ENCODE results near the gene MOV10L1. TPM values are rescaled to one million over a fixed set of nuclear protein-coding genes. Genes with fewer than 3 reads are reported as not detected.
"Not testable (repeated sequence)": the region's sequence is repeated elsewhere in the genome, so short reads cannot be mapped to it uniquely, and the experiment has no call there.

MOV10L1 gene
- total RNA-seq, 4 donors from 2014 or later = 0.68 to 0.80 TPM; not detected in 2

DNA sequence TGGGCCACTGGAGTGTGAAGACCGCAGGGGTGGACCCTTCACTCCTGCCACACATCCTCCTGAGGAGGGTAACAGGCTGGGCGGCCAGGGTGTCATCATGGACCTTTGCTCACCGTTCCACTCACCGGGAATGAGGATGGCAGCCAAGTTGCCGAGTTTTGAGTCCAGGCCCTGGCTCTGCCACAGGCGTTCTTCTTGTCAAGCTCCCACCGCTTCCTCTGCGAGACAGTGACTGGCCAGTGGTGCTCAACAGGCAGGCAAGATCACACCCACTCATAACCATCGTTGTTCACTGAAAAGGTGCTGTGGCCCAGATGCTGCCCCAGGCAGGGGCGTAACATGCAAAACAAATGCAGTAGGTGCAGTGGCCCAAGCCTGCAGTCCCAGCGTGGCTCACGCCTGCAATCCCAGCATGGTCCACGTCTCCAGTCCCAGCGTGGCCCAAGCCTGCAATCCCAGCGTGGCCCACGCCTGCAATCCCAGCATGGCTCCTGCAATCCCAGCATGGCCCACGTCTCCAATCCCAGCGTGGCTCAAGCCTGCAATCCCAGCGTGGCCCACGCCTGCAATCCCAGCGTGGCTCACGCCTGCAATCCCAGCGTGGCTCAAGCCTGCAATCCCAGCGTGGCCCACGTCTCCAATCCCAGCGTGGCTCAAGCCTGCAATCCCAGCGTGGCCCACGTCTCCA, 75.8 kb downstream of the MOV10L1 start:
- Histone ChIP-seq H3K27me3 (peaks cover 23% of the 10 kb centered on the region), H3K27ac (no peak overlapping the region), H3K36me3 (no peaks in the 10 kb centered on the region), H3K4me3 (no peak overlapping the region), H3K4me1 (peaks cover 8% of the 10 kb centered on the region), H3K9me3 (no peaks in the 10 kb centered on the region)
- WGBS = 91% methylated on average over 28 of the region's 28 CpGs
- TF ChIP-seq POLR2AphosphoS5 (IDR thresholded peaks at IDR 0.05) = no peak
- TF ChIP-seq EP300 (IDR thresholded peaks at IDR 0.05) = no peak
- peak in 1 of 2 donors; percentile 57 for DNase-seq (ENCODE audit: low spot score in 2 of 2)

GRCh38 chr22:50167689-50168489, 78.1 kb downstream of the MOV10L1 start:
- Histone ChIP-seq H3K27me3 (peaks cover 30% of the 10 kb centered on the region), H3K9me3 (no peaks in the 10 kb centered on the region), H3K4me1 (peaks cover 18% of the 10 kb centered on the region), H3K4me3 (no peak overlapping the region), H3K27ac (no peak overlapping the region), H3K36me3 (no peaks in the 10 kb centered on the region)
- WGBS = 58% methylated on average over 11 of the region's 11 CpGs
- DNase-seq (ENCODE audit: low spot score in 2 of 2) = no peak
- no peak for TF ChIP-seq POLR2A (IDR thresholded peaks at IDR 0.05)
- TF ChIP-seq, protein P1, sequence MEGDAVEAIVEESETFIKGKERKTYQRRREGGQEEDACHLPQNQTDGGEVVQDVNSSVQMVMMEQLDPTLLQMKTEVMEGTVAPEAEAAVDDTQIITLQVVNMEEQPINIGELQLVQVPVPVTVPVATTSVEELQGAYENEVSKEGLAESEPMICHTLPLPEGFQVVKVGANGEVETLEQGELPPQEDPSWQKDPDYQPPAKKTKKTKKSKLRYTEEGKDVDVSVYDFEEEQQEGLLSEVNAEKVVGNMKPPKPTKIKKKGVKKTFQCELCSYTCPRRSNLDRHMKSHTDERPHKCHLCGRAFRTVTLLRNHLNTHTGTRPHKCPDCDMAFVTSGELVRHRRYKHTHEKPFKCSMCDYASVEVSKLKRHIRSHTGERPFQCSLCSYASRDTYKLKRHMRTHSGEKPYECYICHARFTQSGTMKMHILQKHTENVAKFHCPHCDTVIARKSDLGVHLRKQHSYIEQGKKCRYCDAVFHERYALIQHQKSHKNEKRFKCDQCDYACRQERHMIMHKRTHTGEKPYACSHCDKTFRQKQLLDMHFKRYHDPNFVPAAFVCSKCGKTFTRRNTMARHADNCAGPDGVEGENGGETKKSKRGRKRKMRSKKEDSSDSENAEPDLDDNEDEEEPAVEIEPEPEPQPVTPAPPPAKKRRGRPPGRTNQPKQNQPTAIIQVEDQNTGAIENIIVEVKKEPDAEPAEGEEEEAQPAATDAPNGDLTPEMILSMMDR (IDR thresholded peaks at IDR 0.05) = no peak
- TF ChIP-seq POLR2AphosphoS5 (IDR thresholded peaks at IDR 0.05) = no peak
- no peak for TF ChIP-seq EP300 (IDR thresholded peaks at IDR 0.05)

GRCh38 chr22:50168490-50169180, 78.8 kb downstream of the MOV10L1 start:
- H3K36me3 ChIP-seq; H3K4me3 ChIP-seq; DNase-seq (ENCODE audit: low spot score in 2 of 2); H3K9me3 ChIP-seq; H3K27ac ChIP-seq: not testable (repeated sequence)
- H3K27me3 ChIP-seq = peaks cover 28% of the 10 kb centered on the region
- H3K4me1 ChIP-seq = peaks cover 18% of the 10 kb centered on the region
- WGBS = 75% methylated on average over 5 of the region's 5 CpGs

GRCh38 chr22:50169181-50169759, 79.5 kb downstream of the MOV10L1 start:
- DNase-seq (ENCODE audit: low spot score in 2 of 2) = peak in 1 of 2 donors; percentile 55
- Histone ChIP-seq H3K36me3 (no peaks in the 10 kb centered on the region), H3K4me3 (peak overlapping the region; percentile 72), H3K27me3 (peaks cover 32% of the 10 kb centered on the region), H3K9me3 (no peaks in the 10 kb centered on the region), H3K4me1 (peaks cover 18% of the 10 kb centered on the region), H3K27ac (no peak overlapping the region)
- WGBS = 23% methylated on average over 29 of the region's 36 CpGs
- TF ChIP-seq POLR2A (IDR thresholded peaks at IDR 0.05) = no peak
- no peak for TF ChIP-seq POLR2AphosphoS5 (IDR thresholded peaks at IDR 0.05)
- TF ChIP-seq, protein P1 (IDR thresholded peaks at IDR 0.05) = no peak
- TF ChIP-seq EP300 (IDR thresholded peaks at IDR 0.05) = no peak

DNA sequence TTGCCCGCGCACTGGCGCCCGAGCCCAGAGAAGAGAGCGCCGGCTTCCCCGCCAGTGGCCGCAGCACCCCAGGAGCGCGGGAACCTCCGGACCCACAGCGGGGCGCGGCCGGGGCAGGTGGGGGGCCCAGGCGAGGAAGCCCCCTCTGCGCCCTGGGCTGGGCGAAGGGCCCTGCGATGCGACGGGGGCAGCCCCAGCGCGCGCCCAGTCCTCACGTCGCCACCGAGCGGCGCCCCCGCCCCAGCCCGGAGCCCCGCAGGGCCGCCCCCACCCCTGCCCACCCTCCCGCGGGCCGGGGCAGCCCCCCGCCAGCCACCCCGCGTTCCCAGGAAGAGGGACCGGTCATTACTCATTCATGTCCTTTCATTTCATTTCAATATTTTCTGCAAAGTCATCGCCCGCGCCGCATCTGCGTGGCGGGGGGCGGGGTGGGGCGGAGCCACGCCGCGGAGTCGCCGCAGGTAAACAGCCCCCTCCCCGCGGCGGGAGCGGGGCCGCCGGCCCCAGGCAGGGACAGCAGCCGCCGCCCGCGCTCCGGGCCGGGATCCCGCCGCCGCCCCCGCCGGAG, 80.1 kb downstream of the MOV10L1 start:
- TF ChIP-seq POLR2AphosphoS5 (IDR thresholded peaks at IDR 0.05) (no peak), EP300 (IDR thresholded peaks at IDR 0.05) (no peak), POLR2A (IDR thresholded peaks at IDR 0.05) (no peak)
- TF ChIP-seq, protein P1 (IDR thresholded peaks at IDR 0.05) = no peak
- Histone ChIP-seq H3K4me3 (peak overlapping the region; percentile 72), H3K27me3 (peaks cover 37% of the 10 kb centered on the region), H3K4me1 (peaks cover 18% of the 10 kb centered on the region), H3K9me3 (no peaks in the 10 kb centered on the region), H3K27ac (no peak overlapping the region), H3K36me3 (no peaks in the 10 kb centered on the region)
- 0% methylated on average over 17 of the region's 70 CpGs for WGBS
- no peak for DNase-seq (ENCODE audit: low spot score in 2 of 2)

All from suprapubic skin (tissue), 4 donors.